GM12892 (cell line): Measurements from ENCODE around the gene KCNMA1.

Experiments
- POLR2A ChIP-seq: IDR thresholded peaks from 2 replicates; pipeline ENCODE4 v1.6.1; 2011; ENCODE audit warnings: low read depth, low read length, control low read depth
- POLR2AphosphoS5 ChIP-seq: IDR thresholded peaks from 2 replicates; pipeline ENCODE4 v1.6.1; 2011; ENCODE audit warnings: low read depth, low read length, control low read depth
- TAF1 ChIP-seq: IDR thresholded peaks from 2 replicates; pipeline ENCODE4 v1.6.1; 2011; ENCODE audit warnings: low read depth, mild to moderate bottlenecking, control low read depth, low read length, borderline replicate concordance

DNA sequence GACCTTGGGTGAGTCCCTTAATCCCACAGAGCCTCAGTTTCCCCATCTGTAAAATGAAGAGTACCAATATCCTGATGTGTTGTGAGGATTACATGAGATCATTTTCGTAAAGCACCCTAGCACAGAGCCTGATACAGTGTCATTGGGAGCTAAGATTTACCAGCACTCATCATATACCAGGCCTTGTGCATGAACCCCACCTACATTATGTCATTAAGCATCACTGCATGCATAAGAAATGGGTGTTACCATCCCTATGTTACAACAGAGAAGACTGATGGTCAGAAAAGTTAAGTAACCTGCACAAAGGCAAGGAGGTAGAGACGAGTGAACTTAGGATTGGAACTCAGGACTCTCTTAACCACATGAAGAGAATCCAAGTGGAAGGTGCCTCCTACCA, 290.6 kb downstream of the KCNMA1 start:
- TF ChIP-seq POLR2AphosphoS5 (no peak), POLR2A (no peak), TAF1 (no peak)
